ENCODE measurements around the gene SLC12A5. TPM values are rescaled to one million over a fixed set of nuclear protein-coding genes. Genes with fewer than 3 reads are reported as not detected.

Gene SLC12A5
- total RNA-seq, 1 donor from 2014 or later = 0.77 TPM

GRCh38 chr20:46011631-46012482 lies 17.2 kb upstream of the SLC12A5 start:
- Mint-ChIP-seq H3K9me3 (peaks cover 9% of the 10 kb centered on the region), H3K27ac (peak overlapping the region; percentile 74), H3K4me3 (peak overlapping the region; percentile 5), H3K27me3 (ENCODE audit: insufficient read depth, low read depth) (peaks cover 28% of the 10 kb centered on the region), H3K4me1 (peaks cover 27% of the 10 kb centered on the region), H3K36me3 (no peaks in the 10 kb centered on the region)
- no peak overlapping the region for H3K4me2 ChIP-seq
- peaks cover 36% of the 10 kb centered on the region for H3K27me3 ChIP-seq
- peaks cover 7% of the 10 kb centered on the region for H3K4me1 ChIP-seq
- no peak overlapping the region for H3K4me3 ChIP-seq
- TF ChIP-seq EZH2phosphoT487 (IDR thresholded peaks at IDR 0.05) = no peak
- TF ChIP-seq EZH2 (IDR thresholded peaks at IDR 0.05) = no peak
- peak; percentile 39 for TF ChIP-seq CTCF (IDR thresholded peaks at IDR 0.05)
- no peaks in the 10 kb centered on the region for H3K79me2 ChIP-seq (ENCODE audit: low read depth)
- no peak overlapping the region for H3K9ac ChIP-seq
- peak; percentile 42 for DNase-seq (ENCODE audit: low spot score)
- no peaks in the 10 kb centered on the region for H3K9me3 ChIP-seq (ENCODE audit: low read depth)
- H3F3A ChIP-seq (ENCODE audit: low read depth) = peaks cover 12% of the 10 kb centered on the region
- no peak overlapping the region for H3K27ac ChIP-seq
- H4K20me1 ChIP-seq (ENCODE audit: low read depth) = peaks cover 9% of the 10 kb centered on the region
- H2AFZ ChIP-seq (replicated peaks) = no peak overlapping the region
- no peaks in the 10 kb centered on the region for H3K36me3 ChIP-seq

GRCh38 chr20:46012921-46013320 lies 16.1 kb upstream of the SLC12A5 start:
- peaks cover 31% of the 10 kb centered on the region for H3K27me3 Mint-ChIP-seq (ENCODE audit: insufficient read depth, low read depth)
- peaks cover 9% of the 10 kb centered on the region for H4K20me1 ChIP-seq (ENCODE audit: low read depth)
- no peak overlapping the region for H3K9ac ChIP-seq
- H3K9me3 ChIP-seq (ENCODE audit: low read depth) = no peaks in the 10 kb centered on the region
- no peak overlapping the region for H3K4me2 ChIP-seq
- H3K79me2 ChIP-seq (ENCODE audit: low read depth) = no peaks in the 10 kb centered on the region
- no peak overlapping the region for H3K4me3 Mint-ChIP-seq
- H3K4me1 Mint-ChIP-seq = peaks cover 24% of the 10 kb centered on the region
- H3K4me3 ChIP-seq = no peak overlapping the region
- H3K27ac Mint-ChIP-seq = no peak overlapping the region
- peaks cover 36% of the 10 kb centered on the region for H3K27me3 ChIP-seq
- no peak for TF ChIP-seq CTCF (IDR thresholded peaks at IDR 0.05)
- no peak for TF ChIP-seq EZH2 (IDR thresholded peaks at IDR 0.05)
- no peak for TF ChIP-seq EZH2phosphoT487 (IDR thresholded peaks at IDR 0.05)
- peaks cover 9% of the 10 kb centered on the region for H3K9me3 Mint-ChIP-seq
- H3K27ac ChIP-seq = no peak overlapping the region
- peaks cover 12% of the 10 kb centered on the region for H3F3A ChIP-seq (ENCODE audit: low read depth)
- no peak for DNase-seq (ENCODE audit: low spot score)
- no peaks in the 10 kb centered on the region for H3K36me3 ChIP-seq
- no peaks in the 10 kb centered on the region for H3K36me3 Mint-ChIP-seq
- peaks cover 6% of the 10 kb centered on the region for H3K4me1 ChIP-seq
- H2AFZ ChIP-seq (replicated peaks) = no peak overlapping the region

- H3K4me1 Mint-ChIP-seq = peaks cover 20% of the 10 kb centered on the region
- H3K9me3 Mint-ChIP-seq = peaks cover 9% of the 10 kb centered on the region
- peak overlapping the region; percentile 71 for H3K4me3 Mint-ChIP-seq
- Histone ChIP-seq H3F3A (ENCODE audit: low read depth) (peaks cover 12% of the 10 kb centered on the region), H3K27ac (no peak overlapping the region), H3K9ac (no peak overlapping the region), H2AFZ (replicated peaks) (peak overlapping the region; percentile 90), H3K27me3 (peaks cover 36% of the 10 kb centered on the region), H3K9me3 (ENCODE audit: low read depth) (no peaks in the 10 kb centered on the region), H3K79me2 (ENCODE audit: low read depth) (no peaks in the 10 kb centered on the region), H3K4me2 (peak overlapping the region; percentile 75), H3K4me3 (peak overlapping the region; percentile 44), H4K20me1 (ENCODE audit: low read depth) (peaks cover 9% of the 10 kb centered on the region), H3K4me1 (peaks cover 2% of the 10 kb centered on the region), H3K36me3 (no peaks in the 10 kb centered on the region)
- peaks cover 31% of the 10 kb centered on the region for H3K27me3 Mint-ChIP-seq (ENCODE audit: insufficient read depth, low read depth)
- H3K36me3 Mint-ChIP-seq = no peaks in the 10 kb centered on the region
- no peak for DNase-seq (ENCODE audit: low spot score)
- no peak for TF ChIP-seq EZH2 (IDR thresholded peaks at IDR 0.05)
- TF ChIP-seq EZH2phosphoT487 (IDR thresholded peaks at IDR 0.05) = no peak
- TF ChIP-seq CTCF (IDR thresholded peaks at IDR 0.05) = no peak
- H3K27ac Mint-ChIP-seq = no peak overlapping the region
Measured at GRCh38 chr20:46013322-46013828, 15.6 kb upstream of the SLC12A5 start.

All from neural progenitor cell (in vitro differentiated cells).